NCI-H2196 treated with DMSO at 0.1 percent for 48 hours (cell line): ENCODE measurements around the gene ELK3.

ENCODE experiments used
- DNase-seq: peaks from one replicate; lab custom pipeline; 2025; ENCODE audit not compliant: unreplicated experiment; lab: John Stamatoyannopoulos, UW

ELK3 gene

GRCh38 chr12:96187956-96188355 is 6.2 kb upstream of the ELK3 start:
- DNase-seq, result no peak

GRCh38 chr12:96189781-96190180 is 4.4 kb upstream of the ELK3 start:
- no peak for DNase-seq

- no peak for DNase-seq
Measured at GRCh38 chr12:96190413-96191108, 3.6 kb upstream of the ELK3 start.

GRCh38 chr12:96192926-96193573 is 1.1 kb upstream of the ELK3 start:
- DNase-seq, result no peak

GRCh38 chr12:96194576-96194889 is 358 bp downstream of the ELK3 start:
- DNase-seq, result no peak

- no peak for DNase-seq
Measured at GRCh38 chr12:96194971-96195844, 1.0 kb downstream of the ELK3 start.

- DNase-seq, result no peak
Measured at GRCh38 chr12:96195845-96196451, 1.8 kb downstream of the ELK3 start.

GRCh38 chr12:96196781-96197180 is 2.6 kb downstream of the ELK3 start:
- no peak for DNase-seq

- no peak for DNase-seq
Measured at GRCh38 chr12:96197503-96198272, 3.5 kb downstream of the ELK3 start.

GRCh38 chr12:96198965-96199364 is 4.8 kb downstream of the ELK3 start:
- no peak for DNase-seq

GRCh38 chr12:96199464-96199863 is 5.3 kb downstream of the ELK3 start:
- no peak for DNase-seq

GRCh38 chr12:96201272-96202227 is 7.4 kb downstream of the ELK3 start:
- DNase-seq, result no peak

- DNase-seq, result no peak
Measured at GRCh38 chr12:96204381-96204780, 10.2 kb downstream of the ELK3 start.

GRCh38 chr12:96205908-96206307 is 11.7 kb downstream of the ELK3 start:
- DNase-seq, result no peak

- DNase-seq, result no peak
Measured at GRCh38 chr12:96206936-96207662, 12.9 kb downstream of the ELK3 start.

GRCh38 chr12:96208346-96208745 is 14.2 kb downstream of the ELK3 start:
- no peak for DNase-seq

GRCh38 chr12:96208801-96209549 is 14.8 kb downstream of the ELK3 start:
- no peak for DNase-seq

GRCh38 chr12:96210376-96211055 is 16.3 kb downstream of the ELK3 start:
- DNase-seq, result no peak
